ENCODE data around the gene YIPF7.
A peak's percentile ranks its signal among the peaks of the same experiment; 100 is the strongest.

YIPF7 gene

GRCh38 chr4:44651425-44651824 lies at the start of gene YIPF7:
Gene YIPF7, minus strand, starts transcription at chr4:44651625. Its CDS starts 1,525 bp downstream, at chr4:44650100.
- no peak for DNase-seq

GRCh38 chr4:44701037-44701436 lies 49.6 kb upstream of the YIPF7 start:
- no peak for DNase-seq

DNA sequence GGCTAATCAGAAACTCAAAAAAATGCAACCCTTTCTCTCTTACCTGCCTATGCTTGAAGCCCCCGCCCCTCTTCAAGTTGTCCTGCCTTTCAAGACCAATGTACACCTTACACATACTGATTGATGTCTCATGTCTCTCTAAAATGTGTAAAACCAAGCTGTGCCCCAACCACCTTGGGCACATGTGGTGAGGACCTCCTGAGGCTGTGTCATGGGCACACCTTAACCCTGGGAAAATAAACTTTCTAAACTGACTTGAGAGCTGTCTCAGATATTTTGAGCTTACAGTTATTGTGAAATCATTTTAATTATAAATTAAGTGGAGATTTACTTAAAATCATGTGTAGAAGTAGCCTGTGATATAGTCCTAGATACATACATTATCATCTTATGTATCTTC lies 49.0 kb upstream of the YIPF7 start:
- no peak for DNase-seq

DNA sequence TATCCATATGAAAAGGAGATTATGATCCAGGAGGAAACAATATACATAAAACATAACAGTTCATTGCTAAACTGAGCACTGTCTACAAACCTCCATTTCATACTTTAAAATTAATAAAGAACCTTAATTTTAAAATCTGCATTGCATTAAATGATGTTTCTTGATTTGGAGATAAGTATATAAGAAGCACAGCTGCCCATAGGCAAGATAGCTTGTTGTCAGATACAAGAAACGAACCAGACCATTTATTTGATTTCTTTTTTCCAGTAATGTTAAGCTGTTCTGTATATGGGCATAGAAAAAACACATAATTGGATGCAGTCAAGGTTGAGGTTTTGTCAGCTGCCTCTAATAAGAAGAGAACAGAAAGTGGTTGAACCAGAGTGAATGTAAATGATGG lies 33.2 kb upstream of the YIPF7 start:
- DNase-seq, result no peak

GRCh38 chr4:44679060-44679459 lies 27.6 kb upstream of the YIPF7 start:
- no peak for DNase-seq

- peak; percentile 88 for DNase-seq
These were observed 26.9 kb upstream of the YIPF7 start, which contains the start of gene GUF1 for GRCh38 chr4:44678094-44679041. Gene GUF1, plus strand, starts transcription at chr4:44678420. Its CDS starts 203 bp downstream, at chr4:44678623.

DNA sequence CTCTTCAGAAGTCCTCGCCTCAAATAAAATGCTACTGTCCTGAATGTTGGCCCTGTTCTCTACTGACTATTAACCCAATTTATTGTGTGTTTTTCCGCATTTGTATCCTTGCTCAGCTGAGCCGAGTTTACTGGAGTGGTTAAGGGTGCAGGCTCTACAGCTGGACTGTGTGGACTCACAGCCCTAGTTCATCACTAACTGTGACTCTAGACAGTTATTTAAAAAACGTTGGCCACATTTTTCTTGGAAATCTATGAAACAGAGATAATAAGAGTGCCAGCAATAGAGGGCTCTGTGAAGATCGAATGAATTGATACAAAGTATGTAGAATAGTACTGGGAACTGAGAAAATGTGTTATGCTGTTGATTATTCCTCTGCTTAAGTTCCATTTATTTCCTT lies 23.9 kb upstream of the YIPF7 start:
- no peak for DNase-seq

- DNase-seq, result no peak
These were observed 23.0 kb upstream of the YIPF7 start for GRCh38 chr4:44674471-44674870.

- no peak for DNase-seq
These were observed 20.2 kb upstream of the YIPF7 start for GRCh38 chr4:44671636-44672035.

GRCh38 chr4:44670506-44671199 lies 19.2 kb upstream of the YIPF7 start:
- no peak for DNase-seq

GRCh38 chr4:44668526-44668925 lies 17.1 kb upstream of the YIPF7 start:
- DNase-seq, result no peak

GRCh38 chr4:44663539-44664263 lies 12.3 kb upstream of the YIPF7 start:
- DNase-seq, result no peak

DNA sequence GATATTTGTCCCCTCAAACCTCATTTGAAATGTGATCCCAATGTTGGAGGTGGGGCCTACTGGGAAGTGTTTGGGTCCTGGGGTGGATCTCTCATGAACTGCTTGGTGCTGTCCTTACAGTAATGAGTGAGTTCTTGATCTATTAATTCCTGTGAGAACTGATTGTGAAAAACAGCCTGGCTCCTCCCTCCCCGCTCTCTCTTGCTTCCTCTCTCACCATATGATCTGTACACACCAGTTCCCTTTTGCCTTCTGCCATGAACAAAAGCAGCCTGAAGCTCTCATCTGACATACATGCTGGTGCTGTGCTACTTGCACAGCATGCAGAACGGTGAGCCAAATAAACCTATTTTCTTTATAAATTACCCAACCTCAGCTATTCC lies 11.2 kb upstream of the YIPF7 start:
- DNase-seq, result no peak

- DNase-seq, result no peak
These were observed 10.7 kb upstream of the YIPF7 start for GRCh38 chr4:44661940-44662622.

DNA sequence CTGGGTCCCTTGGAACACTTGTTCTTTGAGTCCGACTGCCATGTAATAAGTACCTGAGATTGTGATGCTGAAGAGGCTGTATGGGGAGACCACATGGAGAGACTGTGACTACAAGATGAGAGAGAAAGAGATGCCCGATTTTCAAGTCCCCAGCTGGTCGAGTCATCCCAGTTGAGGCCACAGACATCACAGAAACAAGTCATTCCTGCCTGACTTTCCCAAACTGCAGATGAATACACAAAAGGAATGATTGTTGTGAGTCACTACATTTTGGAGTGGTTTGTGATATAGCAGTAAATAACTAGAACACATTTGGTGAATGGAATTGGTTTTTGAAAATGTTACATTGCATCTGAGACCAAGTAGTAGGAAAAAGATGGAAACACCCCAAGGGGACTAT lies 9.0 kb upstream of the YIPF7 start:
- no peak for DNase-seq

DNA sequence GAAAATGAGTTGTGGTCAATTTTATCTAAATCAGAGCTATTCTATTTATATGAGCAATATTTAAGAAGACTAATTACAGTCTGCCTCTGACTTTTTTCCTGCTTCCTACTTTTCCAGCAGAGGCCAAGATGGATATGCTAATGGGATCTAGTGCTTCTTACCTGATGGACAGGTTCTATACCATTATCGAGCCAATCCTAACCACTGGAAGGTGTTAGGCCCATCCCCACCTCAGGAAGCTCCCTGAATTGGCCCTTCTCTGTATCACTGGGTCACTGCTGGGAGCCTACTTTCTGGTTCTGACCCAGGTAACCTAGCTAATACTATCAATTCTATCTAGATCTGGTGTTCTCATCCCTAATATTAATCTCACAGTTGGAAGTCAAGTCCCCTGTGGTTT lies 577 bp upstream of the YIPF7 start:
- no peak for DNase-seq

GRCh38 chr4:44646151-44646550 lies 5.3 kb downstream of the YIPF7 start:
- DNase-seq, result no peak

- no peak for DNase-seq
These were observed 13.3 kb downstream of the YIPF7 start for GRCh38 chr4:44638091-44638490.

- DNase-seq, result no peak
These were observed 18.7 kb downstream of the YIPF7 start for GRCh38 chr4:44632733-44633132.

DNA sequence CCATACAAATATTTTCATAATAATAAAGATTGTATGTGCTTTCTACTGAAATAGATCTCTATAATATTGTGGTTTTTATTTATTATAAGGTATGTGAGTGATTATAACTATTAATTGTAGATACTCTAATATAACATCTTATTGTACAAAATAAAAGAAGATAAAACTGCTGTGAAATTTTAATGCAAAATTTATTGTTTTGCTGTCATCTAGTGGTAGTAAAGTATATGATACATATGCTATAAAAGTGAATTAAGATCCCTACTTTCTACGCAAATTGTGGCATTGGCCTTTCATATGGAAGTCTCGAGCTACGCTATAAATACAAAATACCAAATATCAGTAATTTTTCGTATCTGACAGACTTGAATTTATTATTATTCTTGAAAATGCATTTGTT lies 19.3 kb downstream of the YIPF7 start:
- DNase-seq, result no peak

DNA sequence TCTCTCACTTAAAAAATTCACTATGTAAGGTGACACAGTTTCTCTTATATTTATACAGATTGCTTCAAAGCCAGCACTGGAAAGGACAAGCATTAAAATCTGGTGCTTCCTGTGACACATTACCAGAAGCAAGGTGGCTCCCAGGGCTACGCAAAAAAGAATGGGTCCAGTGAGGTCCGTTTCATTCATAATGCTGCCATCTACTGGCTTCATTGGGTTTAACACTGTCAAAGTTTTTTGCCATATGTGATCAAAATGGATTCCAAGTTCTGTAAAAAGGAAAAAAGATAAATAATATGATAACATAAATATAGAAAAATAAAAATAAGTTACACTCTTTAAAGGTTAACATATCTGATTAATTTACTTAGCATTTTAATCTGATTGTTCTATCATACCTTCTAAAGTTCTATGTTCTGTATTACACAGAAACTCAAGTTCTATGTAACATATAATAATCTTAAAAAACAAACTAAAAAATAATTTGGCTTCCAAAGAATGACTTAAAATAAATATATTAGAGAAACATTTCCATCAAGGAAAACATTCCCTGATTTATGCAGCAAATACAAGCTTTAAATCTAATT lies 22.1 kb downstream of the YIPF7 start:
- DNase-seq, result peak; percentile 9

DNA sequence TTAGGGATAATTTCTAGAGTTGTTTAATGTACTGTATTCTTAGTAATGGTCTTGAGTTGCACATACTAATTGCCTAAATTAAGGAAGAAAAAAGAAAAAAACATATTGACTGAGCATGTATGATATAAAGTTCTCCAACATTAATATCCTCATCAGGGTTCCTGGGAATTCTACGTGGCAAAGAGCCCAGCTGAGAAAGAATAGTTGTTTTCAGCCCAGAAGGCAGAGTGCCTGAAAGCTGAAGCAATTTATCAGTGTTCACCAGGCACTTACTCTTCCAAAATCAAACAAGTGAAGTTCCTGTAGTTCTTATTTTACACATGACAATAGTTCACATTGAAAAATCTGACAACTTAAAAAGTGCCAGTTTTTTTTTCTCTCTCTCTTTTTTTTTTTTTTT lies 27.7 kb downstream of the YIPF7 start:
- DNase-seq, result no peak
